PC-9 (cell line): Measurements from ENCODE around the gene B4GALT6. TPM values are rescaled to one million over a fixed set of nuclear protein-coding genes. Genes with fewer than 3 reads are reported as not detected.

Source experiments
- BruUV-seq: library from RNA; stranded (reverse); fragments of 400-500 nt; replicated peaks from 2 replicates; lab custom pipeline; 2021; lab: Mats Ljungman, UMichigan
- CTCF ChIA-PET: fragments of 300-600 bp; sonication (Branson Sonifier 250); formaldehyde crosslinking; loops from one replicate; lab custom pipeline; 2022; ENCODE audit warnings: antibody characterized with exemption; lab: Charles Lee
- POLR2A ChIA-PET: fragments of 300-600 bp; sonication (Branson Sonifier 250); formaldehyde crosslinking; loops from one replicate; lab custom pipeline; 2022; ENCODE audit warnings: antibody characterized with exemption; ENCODE audit not compliant: unreplicated experiment; lab: Charles Lee
- DNase-seq, 2 experiments: peaks; one replicate each; pipeline versions ENCODE4 v3.0.0 to v3.0.0-alpha.2; 2015 to 2022; ENCODE audit warnings: mixed read lengths in 1 of 2
- H2AFZ ChIP-seq: fragments of 200-600 bp; sonication (generic); 2 replicates; pipeline ENCODE4 v1.8.1; 2017; ENCODE audit warnings: antibody characterized with exemption
- H3F3A ChIP-seq: fragments of 200-600 bp; sonication (generic); 2 replicates; pipeline ENCODE4 v1.8.1; 2017; ENCODE audit warnings: antibody characterized with exemption, mild to moderate bottlenecking, low read depth; ENCODE audit not compliant: insufficient read depth
- H3K27ac ChIP-seq: fragments of 200-600 bp; sonication (generic); 2 replicates; pipeline ENCODE4 v1.6.1; 2016; ENCODE audit warnings: mixed run types
- H3K27me3 ChIP-seq: fragments of 200-600 bp; sonication (generic); 2 replicates; pipeline ENCODE4 v1.6.1; 2016; ENCODE audit warnings: low read depth, mixed run types; ENCODE audit not compliant: insufficient read depth
- H3K36me3 ChIP-seq: fragments of 200-600 bp; sonication (generic); 2 replicates; pipeline ENCODE4 v1.6.1; 2016; ENCODE audit warnings: low read depth, mixed run types
- H3K4me1 ChIP-seq: fragments of 200-600 bp; sonication (generic); replicated peaks from 2 replicates; pipeline ENCODE4 v1.6.1; 2016; ENCODE audit warnings: mixed run types; ENCODE audit not compliant: insufficient read depth
- H3K4me2 ChIP-seq: fragments of 200-600 bp; sonication (generic); 2 replicates; pipeline ENCODE4 v1.6.1; 2017; ENCODE audit warnings: mixed run types
- H3K4me3 ChIP-seq: fragments of 200-600 bp; sonication (generic); 2 replicates; pipeline ENCODE4 v1.6.1; 2016; ENCODE audit warnings: mixed run types
- H3K79me2 ChIP-seq: fragments of 200-600 bp; sonication (generic); 2 replicates; pipeline ENCODE4 v1.6.1; 2017; ENCODE audit warnings: low read depth, mixed run types
- H3K9me2 ChIP-seq: fragments of 200-600 bp; sonication (generic); 2 replicates; pipeline ENCODE4 v1.8.1; 2017; ENCODE audit warnings: mild to moderate bottlenecking; ENCODE audit not compliant: insufficient read depth
- H3K9me3 ChIP-seq: fragments of 200-600 bp; sonication (generic); 2 replicates; pipeline ENCODE4 v1.8.1; 2016; ENCODE audit warnings: low read depth; ENCODE audit not compliant: insufficient read depth
- H4K20me1 ChIP-seq: fragments of 200-600 bp; sonication (generic); 2 replicates; pipeline ENCODE4 v1.8.1; 2017; ENCODE audit not compliant: insufficient read depth
- CTCF ChIP-seq: fragments of 200-600 bp; sonication (generic); conservative IDR thresholded peaks from 2 replicates; pipeline ENCODE4 v1.6.1; 2017; ENCODE audit warnings: mixed run types, antibody characterized with exemption, mild to moderate bottlenecking, moderate library complexity
- EZH2 ChIP-seq: fragments of 200-600 bp; sonication (generic); IDR thresholded peaks from 2 replicates; pipeline ENCODE4 v1.8.0; 2017; ENCODE audit warnings: antibody characterized with exemption, low read depth
- intact Hi-C: fragments of 100-400 bp; cut with micrococcal nuclease; formaldehyde crosslinking; loops from one replicate; pipeline ENCODE4 v1.10.0; 2022; ENCODE audit not compliant: unreplicated experiment
- total RNA-seq: library from RNA; stranded (reverse); gene quantifications from 2 replicates; pipeline ENCODE4 v1.2.3, GENCODE V29; 2021

Gene B4GALT6
- total RNA-seq, 1 experiment from 2014 or later: 5.3 TPM

GRCh38 chr18:31579375-31579774 is 105.0 kb downstream of the B4GALT6 start:
- intact Hi-C loops: no loop called here
- no peaks in the 10 kb centered on the region for H3K4me1 ChIP-seq
- H3K9me3 ChIP-seq: no peaks in the 10 kb centered on the region
- no peak for DNase-seq
- H3K9me2 ChIP-seq: no peaks in the 10 kb centered on the region
- TF ChIP-seq CTCF (no peak), EZH2 (no peak)
- H3K36me3 ChIP-seq: no peaks in the 10 kb centered on the region
- no peak overlapping the region for H3K27ac ChIP-seq
- H3K4me2 ChIP-seq: no peak overlapping the region
- no peaks in the 10 kb centered on the region for H3K79me2 ChIP-seq
- CTCF ChIA-PET: no interaction called here
- POLR2A ChIA-PET: no interaction called here
- no peaks in the 10 kb centered on the region for H4K20me1 ChIP-seq
- H2AFZ ChIP-seq: no peak overlapping the region
- no peaks in the 10 kb centered on the region for H3K27me3 ChIP-seq
- no peak overlapping the region for H3K4me3 ChIP-seq
- no peaks in the 10 kb centered on the region for H3F3A ChIP-seq
- BruUV-seq: no TSS peak

DNA sequence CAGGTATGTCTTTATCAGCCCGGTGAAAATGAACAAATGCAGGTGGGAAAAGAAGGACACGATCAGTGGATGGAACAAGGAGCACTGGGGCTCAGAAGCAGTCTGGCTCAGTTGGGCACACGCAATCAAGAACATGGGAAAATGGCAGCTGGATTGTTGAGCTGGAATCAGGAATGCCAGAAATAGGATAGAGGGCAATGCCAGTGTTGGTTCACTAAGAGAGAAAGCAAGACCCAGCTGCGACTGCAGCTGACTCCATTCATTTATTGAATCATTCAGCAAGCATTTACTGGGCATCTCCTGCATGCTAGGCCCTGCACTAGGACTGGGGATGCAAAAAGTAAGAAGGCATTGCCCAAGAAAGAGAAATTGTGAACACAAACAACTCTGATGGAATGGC is 106.3 kb downstream of the B4GALT6 start:
- H3F3A ChIP-seq: no peaks in the 10 kb centered on the region
- H4K20me1 ChIP-seq: no peaks in the 10 kb centered on the region
- DNase-seq: no peak
- no peaks in the 10 kb centered on the region for H3K27me3 ChIP-seq
- no peaks in the 10 kb centered on the region for H3K79me2 ChIP-seq
- BruUV-seq: no TSS peak
- H3K4me2 ChIP-seq: no peak overlapping the region
- H3K4me1 ChIP-seq: no peaks in the 10 kb centered on the region
- no peaks in the 10 kb centered on the region for H3K36me3 ChIP-seq
- no peak overlapping the region for H3K27ac ChIP-seq
- H3K4me3 ChIP-seq: no peak overlapping the region
- no peak overlapping the region for H2AFZ ChIP-seq
- intact Hi-C loops: no loop called here
- no peaks in the 10 kb centered on the region for H3K9me2 ChIP-seq
- ChIA-PET POLR2A (no interaction called here), CTCF (no interaction called here)
- H3K9me3 ChIP-seq: no peaks in the 10 kb centered on the region
- TF ChIP-seq EZH2 (no peak), CTCF (no peak)

DNA sequence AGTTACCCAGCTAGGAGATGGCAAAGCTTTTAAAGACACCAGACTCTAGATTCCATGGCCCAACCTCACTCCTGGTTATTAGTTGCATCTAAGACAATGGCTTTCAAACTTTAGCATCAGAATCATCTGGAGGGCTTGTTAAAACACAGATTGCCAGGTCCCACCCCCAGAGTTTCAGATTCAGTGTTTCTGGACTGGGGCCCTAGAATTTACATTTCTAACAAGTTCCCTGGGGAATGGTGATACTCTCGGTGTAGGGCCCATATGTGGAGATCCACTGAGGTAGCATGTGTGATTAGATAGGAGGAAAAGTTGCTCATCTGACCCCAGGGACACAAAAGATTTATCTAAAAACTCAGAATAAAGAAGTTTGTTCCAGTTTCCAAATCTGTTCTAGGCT is 107.2 kb downstream of the B4GALT6 start:
- no peaks in the 10 kb centered on the region for H3K27me3 ChIP-seq
- TF ChIP-seq EZH2: no peak
- TF ChIP-seq CTCF: no peak
- no peaks in the 10 kb centered on the region for H3F3A ChIP-seq
- ChIA-PET POLR2A (no interaction called here), CTCF (no interaction called here)
- H3K4me3 ChIP-seq: no peak overlapping the region
- H3K4me2 ChIP-seq: no peak overlapping the region
- H3K79me2 ChIP-seq: no peaks in the 10 kb centered on the region
- H4K20me1 ChIP-seq: no peaks in the 10 kb centered on the region
- H3K9me2 ChIP-seq: no peaks in the 10 kb centered on the region
- no peak overlapping the region for H3K27ac ChIP-seq
- H3K36me3 ChIP-seq: no peaks in the 10 kb centered on the region
- BruUV-seq: no TSS peak
- H3K4me1 ChIP-seq: no peaks in the 10 kb centered on the region
- no peak overlapping the region for H2AFZ ChIP-seq
- no peak for DNase-seq
- intact Hi-C loops: no loop called here
- H3K9me3 ChIP-seq: no peaks in the 10 kb centered on the region
